K562 (cell line): ENCODE measurements around the gene HSPA1L. TPM values are rescaled to one million over a fixed set of nuclear protein-coding genes. Genes with fewer than 3 reads are reported as not detected.

Experiments
- CAMTA2 ChIP-seq: fragments of 250-450 bp; sonication (Bioruptor Pico); conservative IDR thresholded peaks from 2 replicates; pipeline ENCODE4 v1.5.1; 2022
- CBX1 ChIP-seq: sonication (generic); IDR thresholded peaks from 2 replicates; pipeline ENCODE4 v1.6.1; 2016; ENCODE audit warnings: antibody characterized with exemption, low read depth, mild to moderate bottlenecking
- DPF2 ChIP-seq: fragments of 450-650 bp; IDR thresholded peaks from 2 replicates; pipeline ENCODE4 v1.6.1; 2016
- ETS2 ChIP-seq: IDR thresholded peaks from 2 replicates; pipeline ENCODE4 v1.6.1; 2016; ENCODE audit warnings: borderline replicate concordance, missing genetic modification characterization, mild to moderate bottlenecking, moderate library complexity, missing compliant biosample characterization; ENCODE audit not compliant: poor library complexity, severe bottlenecking
- FOXP1 ChIP-seq: sonication (generic); formaldehyde crosslinking; IDR thresholded peaks from 2 replicates; pipeline ENCODE4 v1.8.0; 2022; ENCODE audit warnings: mild to moderate bottlenecking, missing genetic modification reagents
- HIVEP1 ChIP-seq: fragments of 250-450 bp; sonication (Bioruptor Pico); IDR thresholded peaks from 2 replicates; pipeline ENCODE4 v1.4.0; 2020; ENCODE audit warnings: mild to moderate bottlenecking
- HLTF ChIP-seq: fragments of 450-650 bp; IDR thresholded peaks from 2 replicates; pipeline ENCODE4 v1.6.1; 2016
- KAT7 ChIP-seq: sonication (generic); formaldehyde crosslinking; IDR thresholded peaks from 2 replicates; pipeline ENCODE4 v1.8.0; 2022; ENCODE audit warnings: missing genetic modification reagents, mild to moderate bottlenecking, borderline replicate concordance
- KLF10 ChIP-seq: fragments of 250-450 bp; sonication (Bioruptor Pico); IDR thresholded peaks from 2 replicates; pipeline ENCODE4 v1.6.1; 2021; ENCODE audit warnings: matching md5 sums
- NFATC3 ChIP-seq: fragments of 450-650 bp; IDR thresholded peaks from 2 replicates; pipeline ENCODE4 v1.6.1; 2017; ENCODE audit warnings: mild to moderate bottlenecking
- NUFIP1 ChIP-seq: fragments of 450-650 bp; IDR thresholded peaks from 2 replicates; pipeline ENCODE4 v1.6.1; 2018; ENCODE audit not compliant: partially characterized antibody
- OTX1 ChIP-seq: fragments of 450-650 bp; formaldehyde crosslinking; IDR thresholded peaks from 2 replicates; pipeline ENCODE4 v1.4.0; 2022; ENCODE audit warnings: mild to moderate bottlenecking
- RBM14 ChIP-seq: fragments of 200-400 bp; formaldehyde crosslinking; IDR thresholded peaks from 2 replicates; pipeline ENCODE4 v1.6.1; 2018; ENCODE audit warnings: low read depth, mild to moderate bottlenecking, low read length, moderate library complexity, borderline replicate concordance; ENCODE audit not compliant: insufficient read depth
- RFX5 ChIP-seq: IDR thresholded peaks from 2 replicates; pipeline ENCODE4 v1.6.1; 2011; ENCODE audit warnings: low read depth, mild to moderate bottlenecking, improper control_type of control experiment, low read length
- SNRNP70 ChIP-seq: fragments of 200-400 bp; formaldehyde crosslinking; optimal IDR thresholded peaks from 2 replicates; pipeline ENCODE3; 2017; ENCODE audit warnings: low read depth, low read length
- SP1 ChIP-seq: sonication (generic); formaldehyde crosslinking; IDR thresholded peaks from 2 replicates; pipeline ENCODE4 v1.8.1; 2022; ENCODE audit warnings: mild to moderate bottlenecking, missing genetic modification reagents
- XRCC3 ChIP-seq: fragments of 450-650 bp; IDR thresholded peaks from 2 replicates; pipeline ENCODE4 v1.6.1; 2017; ENCODE audit warnings: mild to moderate bottlenecking, moderate library complexity
- ZKSCAN1 ChIP-seq: fragments of 150-350 bp; IDR thresholded peaks from 2 replicates; pipeline ENCODE4 v1.6.1; 2016; ENCODE audit warnings: low read depth, low read length
- ZNF12 ChIP-seq: sonication (generic); formaldehyde crosslinking; IDR thresholded peaks from 2 replicates; pipeline ENCODE4 v1.4.0; 2020; ENCODE audit warnings: mild to moderate bottlenecking, missing genetic modification reagents
- ZNF398 ChIP-seq: fragments of 250-450 bp; sonication (Bioruptor Pico); IDR thresholded peaks from 2 replicates; pipeline ENCODE4 v1.8.0; 2021; ENCODE audit warnings: moderate library complexity, mild to moderate bottlenecking, inconsistent platforms
- ZNF57 ChIP-seq: fragments of 450-650 bp; formaldehyde crosslinking; IDR thresholded peaks from 2 replicates; pipeline ENCODE4 v1.4.0; 2020; ENCODE audit warnings: mild to moderate bottlenecking, moderate library complexity
- ZNF766 ChIP-seq: fragments of 200-800 bp; sonication (Bioruptor generic); conservative IDR thresholded peaks from 2 replicates; pipeline ENCODE4 v1.6.1; 2016; ENCODE audit warnings: missing genetic modification characterization, missing compliant biosample characterization
- ZNF830 ChIP-seq: fragments of 250-450 bp; sonication (Bioruptor Pico); IDR thresholded peaks from 2 replicates; pipeline ENCODE4 v1.5.0; 2021; ENCODE audit warnings: mild to moderate bottlenecking
- polyA plus RNA-seq, 8 experiments: library from polyadenylated mRNA; depleted of rRNA in 4 of 8; stranded (reverse) in 5 of 8; unstranded in 3 of 8; fragments of >200 nt; fragmentation: Nextera tagmentation in 2 of 8; fragmentation: Illumina TruSeq in 1 of 8; extraction: Ambion mirVana in 2 of 8; extraction: Trizol in 1 of 8; gene quantifications; 2 replicates each; pipeline versions ENCODE4 v1.2.1 to v1.2.3, GENCODE V29; 2011 to 2014; ENCODE audit warnings: inconsistent platforms in 1 of 8, missing spikeins in 1 of 8
- total RNA-seq, 7 experiments: library from RNA; depleted of rRNA in 6 of 7; stranded (reverse); fragments of >200 nt in 6 of 7; fragmentation: Illumina TruSeq in 2 of 7; extraction: Trizol in 2 of 7; gene quantifications; 2 replicates each; pipeline versions ENCODE4 v1.2.1 to v1.2.3, GENCODE V29; 2011 to 2021; ENCODE audit warnings: low replicate concordance in 1 of 7
- TF ChIP-seq, protein P1 (sequence below): sonication (generic); formaldehyde crosslinking; IDR thresholded peaks from 2 replicates; pipeline ENCODE4 v1.8.1; 2023; ENCODE audit warnings: missing genetic modification reagents, mild to moderate bottlenecking, borderline replicate concordance

HSPA1L gene
- total and polyA plus RNA-seq, 9 of the 15 experiments (the other 6 are each of a cell fraction or from before 2014, with no cell fraction given): 0.14 to 2.1 (median 1.3) TPM

DNA sequence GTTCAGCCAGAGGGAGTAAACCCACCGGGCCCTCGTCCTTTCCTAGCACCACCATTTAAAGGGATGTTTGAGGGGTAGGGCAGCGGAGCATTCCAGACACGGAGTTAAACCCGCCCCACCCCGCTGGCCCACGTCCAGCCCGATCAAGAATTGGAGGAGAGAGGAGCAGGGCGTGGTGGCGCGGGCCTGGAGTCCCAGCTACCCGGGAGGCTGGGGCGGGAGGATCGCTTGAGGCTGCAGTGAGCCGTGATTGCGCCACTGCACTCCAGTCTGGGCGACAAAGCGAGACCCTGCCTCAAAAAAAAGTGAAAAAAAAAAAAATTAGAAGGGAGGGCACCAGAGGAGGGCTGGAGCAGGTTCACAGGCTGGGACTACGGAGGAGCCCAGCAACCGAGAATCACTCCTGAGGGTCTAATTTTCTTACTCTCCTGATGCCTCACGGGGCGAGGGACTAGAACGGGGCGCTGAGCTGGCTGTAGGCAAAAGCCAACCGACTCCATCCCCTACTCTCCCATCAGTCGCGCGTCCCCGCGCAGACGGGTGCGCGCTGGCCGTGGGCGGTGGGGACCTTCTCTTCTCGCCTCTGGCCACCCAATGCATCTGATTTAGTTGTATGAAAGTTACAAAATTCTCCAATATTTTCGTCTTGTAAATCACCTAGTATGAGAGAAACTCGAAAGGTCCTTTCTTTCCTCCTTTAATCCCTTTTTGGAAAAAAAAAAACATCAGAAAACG is 6.4 kb upstream of the HSPA1L start (continued):
- TF ChIP-seq, protein P1, sequence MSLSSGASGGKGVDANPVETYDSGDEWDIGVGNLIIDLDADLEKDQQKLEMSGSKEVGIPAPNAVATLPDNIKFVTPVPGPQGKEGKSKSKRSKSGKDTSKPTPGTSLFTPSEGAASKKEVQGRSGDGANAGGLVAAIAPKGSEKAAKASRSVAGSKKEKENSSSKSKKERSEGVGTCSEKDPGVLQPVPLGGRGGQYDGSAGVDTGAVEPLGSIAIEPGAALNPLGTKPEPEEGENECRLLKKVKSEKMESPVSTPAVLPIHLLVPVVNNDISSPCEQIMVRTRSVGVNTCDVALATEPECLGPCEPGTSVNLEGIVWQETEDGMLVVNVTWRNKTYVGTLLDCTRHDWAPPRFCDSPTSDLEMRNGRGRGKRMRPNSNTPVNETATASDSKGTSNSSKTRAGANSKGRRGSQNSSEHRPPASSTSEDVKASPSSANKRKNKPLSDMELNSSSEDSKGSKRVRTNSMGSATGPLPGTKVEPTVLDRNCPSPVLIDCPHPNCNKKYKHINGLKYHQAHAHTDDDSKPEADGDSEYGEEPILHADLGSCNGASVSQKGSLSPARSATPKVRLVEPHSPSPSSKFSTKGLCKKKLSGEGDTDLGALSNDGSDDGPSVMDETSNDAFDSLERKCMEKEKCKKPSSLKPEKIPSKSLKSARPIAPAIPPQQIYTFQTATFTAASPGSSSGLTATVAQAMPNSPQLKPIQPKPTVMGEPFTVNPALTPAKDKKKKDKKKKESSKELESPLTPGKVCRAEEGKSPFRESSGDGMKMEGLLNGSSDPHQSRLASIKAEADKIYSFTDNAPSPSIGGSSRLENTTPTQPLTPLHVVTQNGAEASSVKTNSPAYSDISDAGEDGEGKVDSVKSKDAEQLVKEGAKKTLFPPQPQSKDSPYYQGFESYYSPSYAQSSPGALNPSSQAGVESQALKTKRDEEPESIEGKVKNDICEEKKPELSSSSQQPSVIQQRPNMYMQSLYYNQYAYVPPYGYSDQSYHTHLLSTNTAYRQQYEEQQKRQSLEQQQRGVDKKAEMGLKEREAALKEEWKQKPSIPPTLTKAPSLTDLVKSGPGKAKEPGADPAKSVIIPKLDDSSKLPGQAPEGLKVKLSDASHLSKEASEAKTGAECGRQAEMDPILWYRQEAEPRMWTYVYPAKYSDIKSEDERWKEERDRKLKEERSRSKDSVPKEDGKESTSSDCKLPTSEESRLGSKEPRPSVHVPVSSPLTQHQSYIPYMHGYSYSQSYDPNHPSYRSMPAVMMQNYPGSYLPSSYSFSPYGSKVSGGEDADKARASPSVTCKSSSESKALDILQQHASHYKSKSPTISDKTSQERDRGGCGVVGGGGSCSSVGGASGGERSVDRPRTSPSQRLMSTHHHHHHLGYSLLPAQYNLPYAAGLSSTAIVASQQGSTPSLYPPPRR: no peak
- TF ChIP-seq SP1 (CRISPR knock-in tag) (no peak; the same call in none of the 2 replicates), RFX5 (no peak), ZNF830 (CRISPR knock-in tag) (no peak), NFATC3 (no peak; the same call in 1 of the 2 replicates), KLF10 (CRISPR knock-in tag) (no peak), RBM14 (no peak), XRCC3 (no peak), ZNF12 (CRISPR knock-in tag) (no peak; the same call in 1 of the 2 replicates), CAMTA2 (CRISPR knock-in tag) (0 out of 2 replicates have a peak, but pooled peaks have one; percentile 10), ETS2 (tag) (no peak), ZKSCAN1 (no peak), FOXP1 (CRISPR knock-in tag) (peak; percentile 72), DPF2 (no peak), SNRNP70 (no peak), ZNF57 (no peak), ZNF766 (no peak), KAT7 (CRISPR knock-in tag) (0 out of 2 replicates have a peak, but pooled peaks have one; percentile 49), NUFIP1 (no peak), CBX1 (peak; percentile 85), ZNF398 (CRISPR knock-in tag) (no peak), HIVEP1 (CRISPR knock-in tag) (no peak), OTX1 (CRISPR knock-in tag) (0 out of 2 replicates have a peak, but pooled peaks have one; percentile 42), HLTF (peak; percentile 95)
